Measurements from ENCODE around the gene OAF.

The OAF gene

DNA sequence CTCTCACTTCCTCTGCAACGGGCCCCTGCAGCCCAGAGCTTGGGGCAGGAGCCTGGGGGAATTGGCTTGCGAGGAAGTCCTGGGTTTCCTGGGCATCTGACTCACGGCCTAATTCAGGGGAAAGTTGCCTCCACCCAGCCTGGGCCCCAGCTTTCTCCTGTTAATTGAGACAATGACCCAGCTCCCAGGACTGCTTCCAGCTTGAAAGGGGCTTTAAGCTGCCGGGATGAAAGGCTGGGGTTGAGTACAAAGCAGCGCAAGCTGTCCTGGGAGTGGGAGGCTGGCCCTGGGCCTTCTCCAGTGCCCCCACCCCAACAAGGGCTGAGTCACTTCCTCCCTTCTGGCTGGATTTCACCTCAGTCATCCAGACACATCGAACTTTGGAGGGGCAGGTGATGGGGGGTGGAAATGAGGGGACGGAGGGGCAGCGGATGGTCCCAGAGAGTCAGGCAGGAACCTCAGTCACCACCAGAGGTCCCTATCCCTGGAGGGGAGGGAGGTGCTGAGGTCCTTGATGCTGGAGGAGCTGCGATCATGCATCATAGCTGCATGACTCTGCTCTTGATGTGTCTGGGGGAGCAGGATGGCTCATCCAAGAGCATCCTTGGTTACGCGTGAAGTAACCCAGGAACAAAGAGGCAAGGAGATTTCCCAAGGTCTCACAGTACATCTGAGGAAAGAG, 30.1 kb upstream of the OAF start:
- TF ChIP-seq, protein P1, sequence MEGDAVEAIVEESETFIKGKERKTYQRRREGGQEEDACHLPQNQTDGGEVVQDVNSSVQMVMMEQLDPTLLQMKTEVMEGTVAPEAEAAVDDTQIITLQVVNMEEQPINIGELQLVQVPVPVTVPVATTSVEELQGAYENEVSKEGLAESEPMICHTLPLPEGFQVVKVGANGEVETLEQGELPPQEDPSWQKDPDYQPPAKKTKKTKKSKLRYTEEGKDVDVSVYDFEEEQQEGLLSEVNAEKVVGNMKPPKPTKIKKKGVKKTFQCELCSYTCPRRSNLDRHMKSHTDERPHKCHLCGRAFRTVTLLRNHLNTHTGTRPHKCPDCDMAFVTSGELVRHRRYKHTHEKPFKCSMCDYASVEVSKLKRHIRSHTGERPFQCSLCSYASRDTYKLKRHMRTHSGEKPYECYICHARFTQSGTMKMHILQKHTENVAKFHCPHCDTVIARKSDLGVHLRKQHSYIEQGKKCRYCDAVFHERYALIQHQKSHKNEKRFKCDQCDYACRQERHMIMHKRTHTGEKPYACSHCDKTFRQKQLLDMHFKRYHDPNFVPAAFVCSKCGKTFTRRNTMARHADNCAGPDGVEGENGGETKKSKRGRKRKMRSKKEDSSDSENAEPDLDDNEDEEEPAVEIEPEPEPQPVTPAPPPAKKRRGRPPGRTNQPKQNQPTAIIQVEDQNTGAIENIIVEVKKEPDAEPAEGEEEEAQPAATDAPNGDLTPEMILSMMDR (IDR thresholded peaks at IDR 0.05; ENCODE audit: insufficient read depth, missing control alignments) = no peak
- FAIRE-seq (no peak), DNase-seq (ENCODE audit: insufficient read length, low spot score) (no peak)

DNA sequence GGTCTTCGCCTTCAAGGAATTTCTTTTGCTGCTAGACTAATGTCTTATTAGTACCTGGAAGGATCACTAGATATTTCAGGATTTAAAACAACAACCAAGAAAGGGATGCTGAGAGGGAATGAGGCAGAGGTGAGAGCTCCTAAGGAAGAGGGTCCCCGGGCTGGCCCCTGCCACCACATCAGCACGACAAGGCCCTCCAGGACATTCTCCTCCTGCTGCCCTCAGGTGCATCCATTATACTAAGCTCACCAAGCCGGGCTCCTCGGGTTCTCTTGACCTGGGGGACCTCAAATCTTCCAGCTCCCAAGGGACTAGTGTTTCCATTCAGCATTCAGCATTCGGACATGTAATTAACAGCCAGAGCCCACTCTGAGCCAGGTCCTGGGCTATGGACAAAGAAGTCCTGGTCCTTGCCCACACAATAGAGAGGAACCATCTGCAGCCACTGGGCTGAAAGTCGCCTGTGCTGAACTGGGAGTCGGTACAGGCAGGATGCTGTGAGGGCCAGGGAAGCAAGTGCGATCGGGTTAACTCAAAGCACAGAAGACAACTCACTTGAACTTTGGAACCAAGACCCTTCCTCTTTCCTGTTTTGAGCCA, 29.4 kb upstream of the OAF start:
- TF ChIP-seq, protein P1 (IDR thresholded peaks at IDR 0.05; ENCODE audit: insufficient read depth, missing control alignments) = no peak
- FAIRE-seq (no peak), DNase-seq (ENCODE audit: insufficient read length, low spot score) (no peak)

DNA sequence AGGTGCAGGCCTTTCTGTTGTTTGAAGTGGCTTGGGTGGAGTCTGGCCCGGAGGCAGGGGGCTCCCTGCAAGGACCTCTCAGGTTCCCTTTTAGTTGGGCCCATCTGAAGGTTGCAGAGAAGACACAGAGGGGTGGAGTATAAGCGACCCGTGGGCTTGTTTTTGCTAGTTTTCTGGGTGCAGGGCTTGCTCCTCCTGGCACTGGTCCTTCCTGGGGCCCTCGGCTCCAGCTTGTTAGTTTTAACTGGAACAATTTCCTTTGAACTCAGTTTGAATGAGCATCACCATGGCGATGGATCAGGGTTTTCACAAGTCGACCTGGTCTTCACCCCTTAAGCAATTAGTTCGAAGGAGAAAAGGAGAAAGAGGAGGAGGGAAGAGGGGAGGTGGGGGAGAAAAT, 28.5 kb upstream of the OAF start:
- DNase-seq (ENCODE audit: insufficient read length, low spot score) (no peak), FAIRE-seq (no peak)
- TF ChIP-seq, protein P1 (IDR thresholded peaks at IDR 0.05; ENCODE audit: insufficient read depth, missing control alignments) = no peak

DNA sequence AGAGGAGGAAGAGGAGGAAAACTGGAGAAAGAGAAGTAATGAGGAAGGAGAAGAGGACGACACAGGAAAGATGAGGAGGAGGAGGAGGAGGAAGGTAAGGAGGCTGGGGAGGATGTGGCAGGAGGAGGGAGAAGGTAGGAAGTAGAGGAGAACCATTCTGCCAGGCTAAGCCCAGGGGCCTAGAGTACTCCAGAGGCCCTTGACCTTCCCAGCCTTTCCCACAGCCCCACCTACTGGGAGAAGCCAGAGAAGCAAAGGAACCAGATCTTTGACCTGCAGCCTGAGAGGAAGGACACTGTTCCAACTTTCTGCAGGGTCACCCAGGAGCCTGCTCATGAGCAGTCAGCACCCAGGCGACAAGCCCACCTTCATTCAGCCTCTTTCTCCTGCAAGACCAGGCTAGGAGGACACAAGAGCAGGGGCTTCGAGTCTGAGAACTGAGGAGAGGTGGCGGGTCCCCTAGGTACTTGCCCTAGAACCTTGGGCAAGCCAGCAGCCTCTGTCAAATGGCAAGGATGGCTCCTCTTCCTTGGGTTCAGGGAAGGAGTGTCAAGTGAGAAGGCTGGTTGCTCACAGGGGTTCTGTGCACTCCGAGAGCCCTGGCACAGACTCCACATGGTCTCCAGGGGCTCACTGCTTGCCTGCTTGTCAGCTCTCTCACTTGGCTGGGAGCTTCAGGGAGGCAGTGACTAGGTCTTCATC, 27.9 kb upstream of the OAF start:
- TF ChIP-seq, protein P1 (IDR thresholded peaks at IDR 0.05; ENCODE audit: insufficient read depth, missing control alignments) = peak; percentile 39
- FAIRE-seq (no peak), DNase-seq (ENCODE audit: insufficient read length, low spot score) (peak; percentile 9)

DNA sequence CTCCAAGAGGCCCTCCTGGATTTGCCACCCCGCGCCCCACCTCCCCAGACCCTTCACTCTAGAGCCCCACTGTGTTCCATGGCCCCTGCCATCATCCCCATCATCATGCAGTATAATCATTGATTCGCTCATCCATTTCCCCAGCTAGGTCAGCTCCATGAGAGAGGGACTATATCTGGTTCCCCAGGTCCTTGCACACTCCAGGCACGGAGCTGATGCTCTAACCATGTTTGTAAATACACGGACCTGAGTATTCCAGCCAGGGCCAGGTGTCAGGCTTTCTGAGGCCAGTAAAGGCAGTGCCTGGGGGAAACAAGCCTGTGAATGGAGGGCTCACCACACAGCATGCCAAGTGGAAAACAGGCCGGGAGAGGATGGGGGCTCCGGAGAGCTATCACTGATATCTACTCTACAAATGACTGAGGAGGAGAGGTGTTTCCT, 27.1 kb upstream of the OAF start:
- FAIRE-seq (no peak), DNase-seq (ENCODE audit: insufficient read length, low spot score) (no peak)
- TF ChIP-seq, protein P1 (IDR thresholded peaks at IDR 0.05; ENCODE audit: insufficient read depth, missing control alignments) = no peak

DNA sequence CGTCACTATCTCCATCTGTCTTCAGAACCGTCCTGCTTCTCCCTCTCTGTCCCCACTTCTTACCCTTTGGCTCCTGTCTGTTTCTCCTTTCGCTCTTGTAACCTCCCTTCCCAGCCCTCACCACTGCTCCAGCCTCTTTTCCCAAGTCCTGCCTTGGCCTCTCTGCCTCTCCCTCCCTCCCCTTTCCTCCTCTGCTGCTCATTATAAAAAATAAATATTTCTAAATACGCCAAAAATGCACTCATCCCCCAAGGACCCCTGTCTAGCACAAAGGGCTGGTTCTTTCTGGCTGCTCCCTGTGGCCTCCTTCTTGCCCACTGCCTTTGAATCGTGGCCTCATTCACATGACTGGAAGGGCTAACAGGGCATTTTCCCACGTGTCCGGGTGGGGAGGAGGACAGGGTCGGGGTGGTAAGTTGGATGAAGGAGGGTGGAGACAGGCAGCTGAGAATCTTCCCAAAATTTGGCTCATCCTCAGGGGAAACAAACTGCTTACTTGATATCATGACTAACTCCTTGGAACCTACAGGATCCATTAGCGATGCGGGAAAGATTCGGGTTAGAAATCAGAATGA, 26.4 kb upstream of the OAF start:
- DNase-seq (ENCODE audit: insufficient read length, low spot score) (no peak), FAIRE-seq (no peak)
- TF ChIP-seq, protein P1 (IDR thresholded peaks at IDR 0.05; ENCODE audit: insufficient read depth, missing control alignments) = no peak

Data from D721Med (cell line).